ENCODE data around the gene SMPD3. TPM values are rescaled to one million over a fixed set of nuclear protein-coding genes. Genes with fewer than 3 reads are reported as not detected.

Gene SMPD3
- total RNA-seq, 2 donors from 2014 or later, result 0.70 to 0.99 TPM

GRCh38 chr16:68401871-68402747 lies 46.2 kb downstream of the SMPD3 start:
- Mint-ChIP-seq H3K27ac (no peak overlapping the region), H3K36me3 (ENCODE audit: low read depth) (no peaks in the 10 kb centered on the region), H3K4me1 (peaks cover 27% of the 10 kb centered on the region), H3K4me3 (no peak overlapping the region), H3K27me3 (peaks cover 6% of the 10 kb centered on the region)
- ATAC-seq (no peak), DNase-seq (no peak)
- H3K9me3 ChIP-seq (ENCODE audit: control insufficient read depth, low read length, poor library complexity, severe bottlenecking), result no peaks in the 10 kb centered on the region

GRCh38 chr16:68400924-68401460 lies 47.3 kb downstream of the SMPD3 start:
- Mint-ChIP-seq H3K4me3 (no peak overlapping the region), H3K36me3 (ENCODE audit: low read depth) (no peaks in the 10 kb centered on the region), H3K27me3 (peaks cover 5% of the 10 kb centered on the region), H3K27ac (peak overlapping the region; percentile 71), H3K4me1 (peaks cover 34% of the 10 kb centered on the region)
- H3K9me3 ChIP-seq (ENCODE audit: control insufficient read depth, low read length, poor library complexity, severe bottlenecking), result no peaks in the 10 kb centered on the region
- DNase-seq (no peak), ATAC-seq (no peak)

- no peaks in the 10 kb centered on the region for H3K9me3 ChIP-seq (ENCODE audit: control insufficient read depth, low read length, poor library complexity, severe bottlenecking)
- DNase-seq (no peak), ATAC-seq (no peak)
- Mint-ChIP-seq H3K4me1 (peaks cover 34% of the 10 kb centered on the region), H3K27me3 (peaks cover 5% of the 10 kb centered on the region), H3K4me3 (no peak overlapping the region), H3K27ac (peak overlapping the region; percentile 71), H3K36me3 (ENCODE audit: low read depth) (no peaks in the 10 kb centered on the region)
Observed at GRCh38 chr16:68400083-68400923, 48.0 kb downstream of the SMPD3 start.

GRCh38 chr16:68399456-68399855 lies 48.9 kb downstream of the SMPD3 start:
- peaks cover 5% of the 10 kb centered on the region for H3K27me3 Mint-ChIP-seq
- H3K27ac Mint-ChIP-seq, result no peak overlapping the region
- H3K36me3 Mint-ChIP-seq (ENCODE audit: low read depth), result no peaks in the 10 kb centered on the region
- DNase-seq (no peak), ATAC-seq (no peak)
- no peaks in the 10 kb centered on the region for H3K9me3 ChIP-seq (ENCODE audit: control insufficient read depth, low read length, poor library complexity, severe bottlenecking)
- peaks cover 34% of the 10 kb centered on the region for H3K4me1 Mint-ChIP-seq
- H3K4me3 Mint-ChIP-seq, result no peak overlapping the region

- H3K4me3 Mint-ChIP-seq, result no peak overlapping the region
- peaks cover 2% of the 10 kb centered on the region for H3K36me3 Mint-ChIP-seq (ENCODE audit: low read depth)
- ATAC-seq (no peak), DNase-seq (no peak)
- no peak overlapping the region for H3K27ac Mint-ChIP-seq
- H3K4me1 Mint-ChIP-seq, result peaks cover 31% of the 10 kb centered on the region
- no peaks in the 10 kb centered on the region for H3K9me3 ChIP-seq (ENCODE audit: control insufficient read depth, low read length, poor library complexity, severe bottlenecking)
- peaks cover 5% of the 10 kb centered on the region for H3K27me3 Mint-ChIP-seq
Observed at GRCh38 chr16:68397710-68398201, 50.6 kb downstream of the SMPD3 start.

- peaks cover 5% of the 10 kb centered on the region for H3K27me3 Mint-ChIP-seq
- ATAC-seq (peak; percentile 81), DNase-seq (peak in 2 of 3 donors; percentile 29 to 45)
- peak overlapping the region; percentile 63 for H3K4me3 Mint-ChIP-seq
- no peaks in the 10 kb centered on the region for H3K9me3 ChIP-seq (ENCODE audit: control insufficient read depth, low read length, poor library complexity, severe bottlenecking)
- H3K36me3 Mint-ChIP-seq (ENCODE audit: low read depth), result peaks cover 2% of the 10 kb centered on the region
- H3K27ac Mint-ChIP-seq, result peak overlapping the region; percentile 94
- H3K4me1 Mint-ChIP-seq, result peaks cover 24% of the 10 kb centered on the region
Observed at GRCh38 chr16:68396481-68396880, 51.8 kb downstream of the SMPD3 start.

- Mint-ChIP-seq H3K27me3 (peaks cover 5% of the 10 kb centered on the region), H3K4me3 (no peak overlapping the region), H3K4me1 (peaks cover 17% of the 10 kb centered on the region), H3K27ac (peak overlapping the region; percentile 94), H3K36me3 (ENCODE audit: low read depth) (peaks cover 2% of the 10 kb centered on the region)
- no peak for ATAC-seq
- no peaks in the 10 kb centered on the region for H3K9me3 ChIP-seq (ENCODE audit: control insufficient read depth, low read length, poor library complexity, severe bottlenecking)
- no peak for DNase-seq
Observed at GRCh38 chr16:68395815-68396214, 52.5 kb downstream of the SMPD3 start.

GRCh38 chr16:68395167-68395786 lies 53.0 kb downstream of the SMPD3 start:
- Mint-ChIP-seq H3K27me3 (peaks cover 5% of the 10 kb centered on the region), H3K36me3 (ENCODE audit: low read depth) (peaks cover 2% of the 10 kb centered on the region), H3K4me3 (no peak overlapping the region), H3K27ac (no peak overlapping the region), H3K4me1 (peaks cover 14% of the 10 kb centered on the region)
- ATAC-seq (no peak), DNase-seq (no peak)
- no peaks in the 10 kb centered on the region for H3K9me3 ChIP-seq (ENCODE audit: control insufficient read depth, low read length, poor library complexity, severe bottlenecking)

- DNase-seq, result no peak
- ATAC-seq, result no peak
- peaks cover 15% of the 10 kb centered on the region for H3K4me1 Mint-ChIP-seq
- no peak overlapping the region for H3K4me3 Mint-ChIP-seq
- H3K9me3 ChIP-seq (ENCODE audit: control insufficient read depth, low read length, poor library complexity, severe bottlenecking), result no peaks in the 10 kb centered on the region
- peaks cover 5% of the 10 kb centered on the region for H3K27me3 Mint-ChIP-seq
- peaks cover 2% of the 10 kb centered on the region for H3K36me3 Mint-ChIP-seq (ENCODE audit: low read depth)
- no peak overlapping the region for H3K27ac Mint-ChIP-seq
Observed at GRCh38 chr16:68393333-68393732, 55.0 kb downstream of the SMPD3 start.

- H3K27me3 Mint-ChIP-seq, result no peaks in the 10 kb centered on the region
- H3K36me3 Mint-ChIP-seq (ENCODE audit: low read depth), result peaks cover 2% of the 10 kb centered on the region
- no peak overlapping the region for H3K4me3 Mint-ChIP-seq
- peaks cover 6% of the 10 kb centered on the region for H3K4me1 Mint-ChIP-seq
- no peaks in the 10 kb centered on the region for H3K9me3 ChIP-seq (ENCODE audit: control insufficient read depth, low read length, poor library complexity, severe bottlenecking)
- ATAC-seq, result no peak
- no peak for DNase-seq
- H3K27ac Mint-ChIP-seq, result no peak overlapping the region
Observed at GRCh38 chr16:68389750-68390371, 58.4 kb downstream of the SMPD3 start.

GRCh38 chr16:68389006-68389405 lies 59.3 kb downstream of the SMPD3 start:
- Mint-ChIP-seq H3K36me3 (ENCODE audit: low read depth) (peaks cover under 1% of the 10 kb centered on the region), H3K4me1 (peaks cover 10% of the 10 kb centered on the region), H3K27ac (no peak overlapping the region), H3K4me3 (no peak overlapping the region), H3K27me3 (no peaks in the 10 kb centered on the region)
- DNase-seq (no peak), ATAC-seq (no peak)
- H3K9me3 ChIP-seq (ENCODE audit: control insufficient read depth, low read length, poor library complexity, severe bottlenecking), result no peaks in the 10 kb centered on the region

GRCh38 chr16:68388124-68388523 lies 60.2 kb downstream of the SMPD3 start:
- no peak for ATAC-seq
- Mint-ChIP-seq H3K36me3 (ENCODE audit: low read depth) (no peaks in the 10 kb centered on the region), H3K27me3 (no peaks in the 10 kb centered on the region), H3K4me1 (peaks cover 16% of the 10 kb centered on the region), H3K27ac (no peak overlapping the region), H3K4me3 (no peak overlapping the region)
- DNase-seq, result no peak
- no peaks in the 10 kb centered on the region for H3K9me3 ChIP-seq (ENCODE audit: control insufficient read depth, low read length, poor library complexity, severe bottlenecking)

All from T-helper 17 cell (primary cell).